Endodermal cell (in vitro differentiated cells): ENCODE measurements around the gene CDH23. TPM values are rescaled to one million over a fixed set of nuclear protein-coding genes. Genes with fewer than 3 reads are reported as not detected.

ENCODE experiments used
- DNase-seq: peaks from one replicate; pipeline ENCODE4 v3.0.0-alpha.2; 2017
- H3K27ac ChIP-seq: 2 replicates; pipeline ENCODE4 v1.5.1; 2013; ENCODE audit warnings: mild to moderate bottlenecking, low read depth, low read length, moderate library complexity
- H3K27me3 ChIP-seq: 2 replicates; pipeline ENCODE4 v1.6.1; 2013; ENCODE audit warnings: mild to moderate bottlenecking, low read length, moderate library complexity; ENCODE audit not compliant: insufficient read depth, control insufficient read depth, poor library complexity, severe bottlenecking
- H3K36me3 ChIP-seq: 2 replicates; pipeline ENCODE4 v1.7.0; 2013; ENCODE audit warnings: mild to moderate bottlenecking, low read length, moderate library complexity; ENCODE audit not compliant: control insufficient read depth, insufficient read depth
- H3K4me1 ChIP-seq: one replicate; pipeline ENCODE4 v1.7.0; 2013; ENCODE audit warnings: low read length; ENCODE audit not compliant: control insufficient read depth, insufficient read depth
- H3K4me3 ChIP-seq: 2 replicates; pipeline ENCODE4 v1.5.1; 2013; ENCODE audit warnings: mild to moderate bottlenecking, low read length, moderate library complexity
- H3K9ac ChIP-seq: 2 replicates; pipeline ENCODE4 v1.6.1; 2013; ENCODE audit warnings: mild to moderate bottlenecking, low read length, moderate library complexity; ENCODE audit not compliant: poor library complexity, severe bottlenecking; ENCODE audit errors: extremely low read depth
- H3K9me3 ChIP-seq: 2 replicates; pipeline ENCODE4 v1.6.1; 2013; ENCODE audit warnings: mild to moderate bottlenecking, low read length, moderate library complexity; ENCODE audit not compliant: control insufficient read depth
- H3K27ac Mint-ChIP-seq: 2 replicates; pipeline ENCODE4 v1.8.0; 2020; ENCODE audit warnings: mixed read lengths
- H3K27me3 Mint-ChIP-seq: 2 replicates; pipeline ENCODE4 v1.8.0; 2021; ENCODE audit warnings: mild to moderate bottlenecking, mixed read lengths; ENCODE audit not compliant: insufficient read depth
- H3K36me3 Mint-ChIP-seq: 2 replicates; pipeline ENCODE4 v1.8.0; 2020; ENCODE audit warnings: low read depth, mixed read lengths
- H3K4me1 Mint-ChIP-seq: 2 replicates; pipeline ENCODE4 v1.8.0; 2020; ENCODE audit warnings: mixed read lengths
- H3K4me3 Mint-ChIP-seq: 2 replicates; pipeline ENCODE4 v1.8.0; 2020; ENCODE audit warnings: mild to moderate bottlenecking, moderate library complexity, mixed read lengths
- H3K9me3 Mint-ChIP-seq: 2 replicates; pipeline ENCODE4 v1.8.0; 2020; ENCODE audit warnings: mild to moderate bottlenecking, mixed read lengths
- CTCF ChIP-seq: fragments of 200-600 bp; sonication (generic); conservative IDR thresholded peaks from 2 replicates; pipeline ENCODE4 v1.5.0; 2021; ENCODE audit warnings: antibody characterized with exemption, mild to moderate bottlenecking
- WGBS, 2 experiments: methylation state at CpG; one replicate each; pipeline versions ENCODE4 v1.1.5 to v1.1.7; 2013; ENCODE audit warnings: missing lambda C conversion rate in 2 of 2, mixed read lengths in 1 of 2; ENCODE audit not compliant: insufficient coverage in 1 of 2, insufficient read length in 1 of 2; 5-methylcytosine and 5-hydroxymethylcytosine counted together
- total RNA-seq, 2 donors: library from RNA; stranded (reverse); fragmentation: NEBNext Ultra II Directional in 1 of 2; extraction: Animal tissue kit (Norgen Biotek cat#: 25700) in 1 of 2; gene quantifications; 2 replicates in 1 of 2; 3 replicates in 1 of 2; pipeline ENCODE4 v1.2.1, GENCODE V29; 2021

The CDH23 gene
- total RNA-seq, 2 donors from 2014 or later: 2.1 to 4.2 TPM

GRCh38 chr10:71825217-71825616, 428.5 kb downstream of the CDH23 start:
- Histone ChIP-seq H3K9ac (no peak overlapping the region), H3K27ac (no peak overlapping the region), H3K36me3 (peaks cover 90% of the 10 kb centered on the region), H3K9me3 (no peaks in the 10 kb centered on the region), H3K27me3 (no peaks in the 10 kb centered on the region), H3K4me1 (no peaks in the 10 kb centered on the region), H3K4me3 (no peak overlapping the region)
- no peak for DNase-seq
- Mint-ChIP-seq H3K9me3 (no peaks in the 10 kb centered on the region), H3K4me1 (no peaks in the 10 kb centered on the region), H3K27ac (peak overlapping the region; percentile 19), H3K27me3 (no peaks in the 10 kb centered on the region), H3K36me3 (peaks cover 83% of the 10 kb centered on the region), H3K4me3 (no peak overlapping the region)
- TF ChIP-seq CTCF: peak; percentile 29
- WGBS, 2 experiments: 87 to 89% methylated on average over 9 to 11 of the region's 11 CpGs

- peaks cover 85% of the 10 kb centered on the region for H3K36me3 Mint-ChIP-seq
- no peak for DNase-seq
- no peak overlapping the region for H3K27ac Mint-ChIP-seq
- H3K36me3 ChIP-seq: peaks cover 88% of the 10 kb centered on the region
- H3K9me3 Mint-ChIP-seq: no peaks in the 10 kb centered on the region
- H3K27me3 Mint-ChIP-seq: no peaks in the 10 kb centered on the region
- no peak overlapping the region for H3K4me3 Mint-ChIP-seq
- H3K4me1 ChIP-seq: no peaks in the 10 kb centered on the region
- H3K9ac ChIP-seq: no peak overlapping the region
- H3K4me1 Mint-ChIP-seq: no peaks in the 10 kb centered on the region
- no peak for TF ChIP-seq CTCF
- H3K27ac ChIP-seq: no peak overlapping the region
- no peak overlapping the region for H3K4me3 ChIP-seq
- H3K27me3 ChIP-seq: no peaks in the 10 kb centered on the region
- WGBS, 2 experiments: 86 to 94% methylated on average over 3 to 6 of the region's 6 CpGs
- H3K9me3 ChIP-seq: no peaks in the 10 kb centered on the region
These were observed 431.1 kb downstream of the CDH23 start for GRCh38 chr10:71827852-71828251.

GRCh38 chr10:71828702-71829101, 432.0 kb downstream of the CDH23 start:
- WGBS, 2 experiments: 98 to 100% methylated on average over 6 to 7 of the region's 7 CpGs
- Mint-ChIP-seq H3K27me3 (no peaks in the 10 kb centered on the region), H3K4me1 (no peaks in the 10 kb centered on the region), H3K36me3 (peaks cover 79% of the 10 kb centered on the region), H3K27ac (no peak overlapping the region), H3K9me3 (no peaks in the 10 kb centered on the region), H3K4me3 (no peak overlapping the region)
- Histone ChIP-seq H3K36me3 (peaks cover 87% of the 10 kb centered on the region), H3K4me1 (no peaks in the 10 kb centered on the region), H3K27me3 (no peaks in the 10 kb centered on the region), H3K9me3 (no peaks in the 10 kb centered on the region), H3K9ac (no peak overlapping the region), H3K4me3 (no peak overlapping the region), H3K27ac (no peak overlapping the region)
- no peak for DNase-seq
- TF ChIP-seq CTCF: no peak
